ENCODE measurements around the gene DIRAS3. TPM values are rescaled to one million over a fixed set of nuclear protein-coding genes. Genes with fewer than 3 reads are reported as not detected.

DIRAS3 gene
- total and polyA plus RNA-seq, 2 of the 8 experiments (the other 6 are each of a cell fraction or from before 2014, with no cell fraction given), result 0.11 TPM; not detected in 1

- no peaks in the 10 kb centered on the region for H3K79me1 ChIP-seq (ENCODE audit: low read depth, low read length)
- H2BK15ac ChIP-seq (ENCODE audit: low read length), result no peak overlapping the region
- no peak overlapping the region for H3K27ac ChIP-seq (ENCODE audit: low read depth, low read length)
- FAIRE-seq (no peak), DNase-seq (ENCODE audit: low read depth in 1 of 2, low spot score in 2 of 2) (no peak)
- no peak overlapping the region for H3K4me3 ChIP-seq (ENCODE audit: extremely low read depth in 1 of 4, insufficient read depth in 2 of 4, low read depth in 3 of 4, low read length in 4 of 4)
- H3K4ac ChIP-seq (replicated peaks; ENCODE audit: insufficient read length, low read depth, low read length), result no peak overlapping the region
- no peaks in the 10 kb centered on the region for H4K20me1 ChIP-seq (replicated peaks in 1 of 2; ENCODE audit: control insufficient read depth in 1 of 2, insufficient read depth in 2 of 2, low read length in 2 of 2)
- no peaks in the 10 kb centered on the region for H3K4me1 ChIP-seq (replicated peaks in 1 of 4; ENCODE audit: control insufficient read depth in 3 of 4, insufficient read depth in 4 of 4, low read length in 3 of 4)
- H4K5ac ChIP-seq (ENCODE audit: insufficient read length, low read depth, low read length), result no peak overlapping the region
- H3K4me2 ChIP-seq (ENCODE audit: insufficient read depth in 1 of 2, low read depth in 2 of 2, low read length in 2 of 2), result no peak overlapping the region
- H2BK12ac ChIP-seq (ENCODE audit: low read depth, low read length), result no peak overlapping the region
- ChIA-PET POLR2A (ENCODE audit: partially characterized antibody) (no interaction called here), CTCF (ENCODE audit: partially characterized antibody) (interaction anchor here (0.6 to 2.6 kb wide), 11 partner anchors 8 to 281 kb away, joined by 3 to 20 read pairs (median 4); partner anchors contain the start of gene DIRAS3)
- H2AK5ac ChIP-seq (ENCODE audit: low read depth, low read length), result no peak overlapping the region
- no peaks in the 10 kb centered on the region for H3K9me3 ChIP-seq (ENCODE audit: insufficient read depth in 2 of 2, low read depth in 1 of 2, low read length in 1 of 2)
- H4K8ac ChIP-seq (ENCODE audit: extremely low read depth, insufficient read depth, low read length), result no peak overlapping the region
- H2BK5ac ChIP-seq (ENCODE audit: low read depth, low read length), result no peak overlapping the region
- no peak overlapping the region for H4K91ac ChIP-seq (replicated peaks; ENCODE audit: insufficient read length, low read length)
- no peaks in the 10 kb centered on the region for H3K27me3 ChIP-seq (replicated peaks in 1 of 4; ENCODE audit: control insufficient read depth in 3 of 4, extremely low read depth in 1 of 4, insufficient read depth in 3 of 4, low read length in 3 of 4)
- H3K79me2 ChIP-seq (ENCODE audit: control insufficient read depth in 1 of 2, insufficient read depth in 2 of 2, low read length in 2 of 2), result no peaks in the 10 kb centered on the region
- no peak overlapping the region for H2AFZ ChIP-seq (ENCODE audit: low read length)
- TF ChIP-seq TEAD4 (IDR thresholded peaks at IDR 0.05; ENCODE audit: low read depth, low read length), result peak; percentile 37; the same call in 1 of the 2 replicates
- TF ChIP-seq PHF8 (conservative IDR thresholded peaks at IDR 0.05; ENCODE audit: low read depth, low read length), result no peak
- H3K56ac ChIP-seq (replicated peaks; ENCODE audit: insufficient read length, low read depth, low read length), result no peak overlapping the region
- H3K23ac ChIP-seq (ENCODE audit: insufficient read length), result no peak overlapping the region
- 95% methylated on average over 1 of the region's 1 CpG; no CpG with 5 or more reads in 1 of the 2 experiments for WGBS, 2 experiments (ENCODE audit: extremely low coverage in 1 of 2, insufficient coverage in 1 of 2, insufficient read length in 1 of 2, insufficient replicate concordance in 2 of 2, low coverage in 1 of 2, low lambda C conversion rate in 2 of 2, missing lambda C conversion rate in 1 of 2)
- no peak overlapping the region for H2BK20ac ChIP-seq (ENCODE audit: low read length)
- no peak overlapping the region for H2BK120ac ChIP-seq (replicated peaks; ENCODE audit: low read depth, low read length)
- H3K36me3 ChIP-seq (ENCODE audit: control insufficient read depth in 2 of 4, insufficient read depth in 4 of 4, low read length in 3 of 4), result no peaks in the 10 kb centered on the region
- H3K18ac ChIP-seq (ENCODE audit: extremely low read depth, low read length), result no peak overlapping the region
- no peak overlapping the region for H3K9ac ChIP-seq (replicated peaks in 1 of 4; ENCODE audit: extremely low read depth in 1 of 4, low read depth in 3 of 4, low read length in 3 of 4)
- H3K14ac ChIP-seq (ENCODE audit: insufficient read length), result no peak overlapping the region
- H3K23me2 ChIP-seq (ENCODE audit: low read depth, low read length), result no peaks in the 10 kb centered on the region
Measured at GRCh38 chr1:68065766-68066165, 15.3 kb upstream of the DIRAS3 start.

All from H1 (cell line).